HepG2 (cell line): ENCODE results near the gene BUB1B. TPM values are rescaled to one million over a fixed set of nuclear protein-coding genes. Genes with fewer than 3 reads are reported as not detected.

ENCODE experiments used
- ATAC-seq: fragments of 200-7000 bp; cut with Tn5 transposase; 3 replicates; pipeline ENCODE4 v1.9.1; 2020; ENCODE audit warnings: mild to moderate bottlenecking, moderate library complexity
- BruUV-seq: library from RNA; stranded (reverse); fragments of 400-500 nt; replicated peaks from 2 replicates; lab custom pipeline; 2021; lab: Mats Ljungman, UMichigan
- CTCF ChIA-PET: fragments of 300-600 bp; formaldehyde crosslinking; extraction: SDS; loops from one replicate; lab custom pipeline; 2021; ENCODE audit warnings: low total read pairs, inconsistent platforms, low intra/inter-chr PET ratio; lab: Yijun Ruan, JAX
- POLR2A ChIA-PET: fragments of 350-600 bp; sonication (Branson Sonifier 250); formaldehyde crosslinking; loops from one replicate; lab custom pipeline; 2020; ENCODE audit warnings: antibody characterized with exemption, inconsistent platforms; lab: Yijun Ruan, JAX
- DNase-seq: peaks from one replicate; pipeline ENCODE4 v3.0.0-alpha.2; 2015; ENCODE audit warnings: low spot score
- FAIRE-seq: peaks from 3 replicates; lab custom pipeline; 2011; peaks lifted over from hg19 to GRCh38; lab: Jason Lieb, UNC
- H2AFZ ChIP-seq: one replicate; pipeline ENCODE4 v1.6.1; 2011; ENCODE audit warnings: low read length, inconsistent platforms
- H3K27ac ChIP-seq: fragments of 300-600 bp; 3 replicates; pipeline ENCODE4 v1.8.0; 2011; ENCODE audit warnings: mixed run types, mild to moderate bottlenecking, mixed read lengths, low read length, inconsistent platforms; ENCODE audit not compliant: insufficient read depth; ENCODE audit errors: extremely low read length
- H3K27me3 ChIP-seq, 2 experiments: fragments of 200-600 bp in 1 of 2; 2 replicates in 1 of 2; 3 replicates in 1 of 2; pipeline versions ENCODE4 v1.6.0 to v1.8.0; 2011; ENCODE audit warnings: low read length in 2 of 2, mild to moderate bottlenecking in 2 of 2, moderate library complexity in 2 of 2, inconsistent platforms in 1 of 2; ENCODE audit not compliant: insufficient read depth in 2 of 2, control insufficient read depth in 1 of 2
- H3K36me3 ChIP-seq, 2 experiments: fragments of 200-600 bp in 1 of 2; replicated peaks in 1 of 2; 2 replicates in 1 of 2; 3 replicates in 1 of 2; pipeline versions ENCODE4 v1.5.1 to v1.8.0; 2011; ENCODE audit warnings: low read length in 2 of 2, inconsistent platforms in 1 of 2; ENCODE audit not compliant: insufficient read depth in 2 of 2, control insufficient read depth in 1 of 2
- H3K4me1 ChIP-seq: 2 replicates; pipeline ENCODE4 v1.5.1; 2012; ENCODE audit warnings: low read length, inconsistent platforms; ENCODE audit not compliant: insufficient read depth
- H3K4me2 ChIP-seq: 2 replicates; pipeline ENCODE4 v1.6.0; 2011; ENCODE audit warnings: low read depth, low read length, inconsistent platforms
- H3K4me3 ChIP-seq, 3 experiments: fragments of 200-600 bp in 1 of 3; sonication (generic), shearing (Covaris generic) in 1 of 3; replicated peaks in 1 of 3; 2 replicates each; pipeline ENCODE4 v1.5.1; 2011 to 2016; ENCODE audit warnings: low read length in 3 of 3, inconsistent platforms in 2 of 3, low read depth in 2 of 3, mild to moderate bottlenecking in 2 of 3, control low read depth in 1 of 3, mixed read lengths in 1 of 3; ENCODE audit not compliant: insufficient read depth in 1 of 3
- H3K79me2 ChIP-seq: one replicate; pipeline ENCODE4 v1.6.1; 2011; ENCODE audit warnings: low read length, inconsistent platforms; ENCODE audit not compliant: insufficient read depth
- H3K9ac ChIP-seq: 2 replicates; pipeline ENCODE4 v1.6.0; 2011; ENCODE audit warnings: mild to moderate bottlenecking, low read depth, low read length, inconsistent platforms; ENCODE audit not compliant: insufficient read depth
- H3K9me3 ChIP-seq: 2 replicates; pipeline ENCODE4 v1.5.1; 2012; ENCODE audit warnings: mild to moderate bottlenecking, low read length
- H4K20me1 ChIP-seq: 2 replicates; pipeline ENCODE4 v1.6.0; 2011; ENCODE audit warnings: inconsistent platforms, mild to moderate bottlenecking, low read length, moderate library complexity; ENCODE audit not compliant: insufficient read depth
- EHMT2 ChIP-seq: fragments of 200-600 bp; sonication (generic); IDR thresholded peaks from 2 replicates; pipeline ENCODE4 v1.7.0; 2017; ENCODE audit warnings: antibody characterized with exemption, low read depth, low read length, borderline replicate concordance
- ESRRA ChIP-seq: sonication (generic); formaldehyde crosslinking; IDR thresholded peaks from 2 replicates; pipeline ENCODE4 v1.5.1; 2020; ENCODE audit warnings: mild to moderate bottlenecking, low read depth, missing genetic modification reagents
- JUNB ChIP-seq: sonication (generic); formaldehyde crosslinking; IDR thresholded peaks from 2 replicates; pipeline ENCODE4 v1.8.0; 2022; ENCODE audit warnings: missing genetic modification reagents, mild to moderate bottlenecking, borderline replicate concordance
- KMT2A ChIP-seq: sonication (generic); formaldehyde crosslinking; IDR thresholded peaks from 2 replicates; pipeline ENCODE4 v1.4.0; 2020; ENCODE audit warnings: missing genetic modification reagents
- PRMT3 ChIP-seq: sonication (generic); formaldehyde crosslinking; IDR thresholded peaks from 2 replicates; pipeline ENCODE4 v1.8.1; 2022; ENCODE audit warnings: low read depth, mild to moderate bottlenecking, moderate library complexity, missing genetic modification reagents, borderline replicate concordance
- SIN3A ChIP-seq: IDR thresholded peaks from 2 replicates; pipeline ENCODE4 v1.6.1; 2011; ENCODE audit warnings: low read depth, mild to moderate bottlenecking, control low read depth, low read length, borderline replicate concordance
- YY1 ChIP-seq: IDR thresholded peaks from 2 replicates; pipeline ENCODE4 v1.6.1; 2011; ENCODE audit warnings: low read length, low read depth, moderate library complexity, mild to moderate bottlenecking; ENCODE audit not compliant: insufficient read depth, insufficient replicate concordance
- ZFYVE20 ChIP-seq: sonication (generic); formaldehyde crosslinking; IDR thresholded peaks from 2 replicates; pipeline ENCODE4 v1.8.0; 2023; ENCODE audit warnings: low read depth, mild to moderate bottlenecking, moderate library complexity, missing genetic modification reagents, borderline replicate concordance
- ZNF263 ChIP-seq: sonication (generic); formaldehyde crosslinking; IDR thresholded peaks from 2 replicates; pipeline ENCODE4 v1.4.0; 2020; ENCODE audit warnings: missing genetic modification reagents
- ZNF720 ChIP-seq: sonication (generic); formaldehyde crosslinking; IDR thresholded peaks from 2 replicates; pipeline ENCODE4 v1.4.0; 2020; ENCODE audit warnings: missing genetic modification reagents
- ZUFSP ChIP-seq: sonication (generic); formaldehyde crosslinking; IDR thresholded peaks from 2 replicates; pipeline ENCODE4 v1.9.0; 2021; ENCODE audit warnings: missing genetic modification reagents, mild to moderate bottlenecking, borderline replicate concordance
- WGBS: methylation state at CpG from one replicate; pipeline ENCODE4 v1.1.6; 2017; ENCODE audit warnings: low lambda C conversion rate; 5-methylcytosine and 5-hydroxymethylcytosine counted together
- in situ Hi-C: cut with HindIII; loops from 2 replicates; pipeline ENCODE4 v1.10.0; 2017; ENCODE audit warnings: low pct_unique_long_range_greater_than_20kb; ENCODE audit not compliant: extremely low pct_ligation_motif_present
- intact Hi-C: fragments of 100-400 bp; cut with micrococcal nuclease; formaldehyde crosslinking; loops from one replicate; pipeline ENCODE4 v1.10.0; 2022; ENCODE audit not compliant: unreplicated experiment
- polyA plus RNA-seq, 8 experiments: library from polyadenylated mRNA; depleted of rRNA in 3 of 8; stranded (reverse) in 7 of 8; unstranded in 1 of 8; fragments of >200 nt; fragmentation: Illumina TruSeq in 4 of 8; extraction: Trizol in 4 of 8; gene quantifications; 2 replicates each; pipeline versions ENCODE4 v1.2.1 to v1.2.3, GENCODE V29; 2011 to 2016; ENCODE audit warnings: low read depth in 4 of 8, missing spikeins in 1 of 8, mixed read lengths in 1 of 8; ENCODE audit not compliant: insufficient read depth in 1 of 8
- total RNA-seq, 5 experiments: library from RNA; depleted of rRNA; stranded (reverse); fragments of >200 nt; fragmentation: Illumina TruSeq; extraction: Trizol; gene quantifications; 2 replicates each; pipeline ENCODE4 v1.2.3, GENCODE V29; 2016; ENCODE audit warnings: low read depth in 1 of 5
- TF ChIP-seq, protein P1 (sequence below): sonication (generic); IDR thresholded peaks from 2 replicates; pipeline ENCODE4 v1.6.1; 2016; ENCODE audit warnings: low read depth, borderline replicate concordance
- TF ChIP-seq, protein P2 (sequence below): sonication (generic); formaldehyde crosslinking; IDR thresholded peaks from 2 replicates; pipeline ENCODE4 v1.5.0; 2020; ENCODE audit warnings: missing genetic modification reagents

The BUB1B gene
- total and polyA plus RNA-seq, 2 of the 13 experiments (the other 11 are each of a cell fraction or from before 2014, with no cell fraction given) = 26.2 to 63.5 TPM

GRCh38 chr15:40250771-40251483, 90.1 kb downstream of the BUB1B start:
- CTCF ChIA-PET = interaction anchor here (2.0 kb wide), 1 partner anchor 24 kb away, joined by 5 read pairs; no protein-coding TSS in a partner anchor

More at GRCh38 chr15:40250771-40251483, 90.1 kb downstream of the BUB1B start:
- H3K9me3 ChIP-seq = no peaks in the 10 kb centered on the region
- in situ Hi-C loops (no loop called here), intact Hi-C loops (no loop called here)
- H3K27ac ChIP-seq = no peak overlapping the region
- no peak for TF ChIP-seq ZUFSP (CRISPR knock-in tag)
- no peak for TF ChIP-seq EHMT2
- TF ChIP-seq ZFYVE20 = no peak
- TF ChIP-seq SIN3A = no peak
- no peak for TF ChIP-seq PRMT3 (CRISPR knock-in tag)
- TF ChIP-seq ZNF263 (CRISPR knock-in tag) = no peak
- no peak for TF ChIP-seq YY1
- no peak for TF ChIP-seq JUNB (CRISPR knock-in tag)
- no peak for TF ChIP-seq ZNF720
- no peak for TF ChIP-seq KMT2A (CRISPR knock-in tag)
- TF ChIP-seq, protein P1, sequence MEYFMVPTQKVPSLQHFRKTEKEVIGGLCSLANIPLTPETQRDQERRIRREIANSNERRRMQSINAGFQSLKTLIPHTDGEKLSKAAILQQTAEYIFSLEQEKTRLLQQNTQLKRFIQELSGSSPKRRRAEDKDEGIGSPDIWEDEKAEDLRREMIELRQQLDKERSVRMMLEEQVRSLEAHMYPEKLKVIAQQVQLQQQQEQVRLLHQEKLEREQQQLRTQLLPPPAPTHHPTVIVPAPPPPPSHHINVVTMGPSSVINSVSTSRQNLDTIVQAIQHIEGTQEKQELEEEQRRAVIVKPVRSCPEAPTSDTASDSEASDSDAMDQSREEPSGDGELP = no peak
- TF ChIP-seq ESRRA (CRISPR knock-in tag) = no peak
- TF ChIP-seq, protein P2, sequence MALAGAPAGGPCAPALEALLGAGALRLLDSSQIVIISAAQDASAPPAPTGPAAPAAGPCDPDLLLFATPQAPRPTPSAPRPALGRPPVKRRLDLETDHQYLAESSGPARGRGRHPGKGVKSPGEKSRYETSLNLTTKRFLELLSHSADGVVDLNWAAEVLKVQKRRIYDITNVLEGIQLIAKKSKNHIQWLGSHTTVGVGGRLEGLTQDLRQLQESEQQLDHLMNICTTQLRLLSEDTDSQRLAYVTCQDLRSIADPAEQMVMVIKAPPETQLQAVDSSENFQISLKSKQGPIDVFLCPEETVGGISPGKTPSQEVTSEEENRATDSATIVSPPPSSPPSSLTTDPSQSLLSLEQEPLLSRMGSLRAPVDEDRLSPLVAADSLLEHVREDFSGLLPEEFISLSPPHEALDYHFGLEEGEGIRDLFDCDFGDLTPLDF (CRISPR knock-in tag) = no peak
- H3K36me3 ChIP-seq = no peaks in the 10 kb centered on the region
- BruUV-seq = no TSS peak
- POLR2A ChIA-PET = no interaction called here
- 55% methylated on average over 12 of the region's 13 CpGs for WGBS
- peaks cover 21% of the 10 kb centered on the region for H3K4me1 ChIP-seq
- ATAC-seq (no peak), DNase-seq (no peak), FAIRE-seq (no peak)
- H3K9ac ChIP-seq = no peak overlapping the region
- no peaks in the 10 kb centered on the region for H3K79me2 ChIP-seq
- H4K20me1 ChIP-seq = no peaks in the 10 kb centered on the region
- H2AFZ ChIP-seq = no peak overlapping the region
- H3K4me3 ChIP-seq = no peak overlapping the region
- peaks cover 1 to 68% of the 10 kb centered on the region in 2 experiments; a peak in 4 of 5 replicates for H3K27me3 ChIP-seq
- no peak overlapping the region for H3K4me2 ChIP-seq
